GM12891 (cell line): ENCODE results near the gene IFT88.

Source experiments
- DNase-seq: peaks from one replicate; pipeline ENCODE4 v3.0.0; 2011; ENCODE audit warnings: low spot score; ENCODE audit not compliant: insufficient read length
- FAIRE-seq: peaks from 2 replicates; lab custom pipeline; 2011; peaks lifted over from hg19 to GRCh38; lab: Jason Lieb, UNC
- PAX5 ChIP-seq: IDR thresholded peaks from 2 replicates; pipeline ENCODE4 v1.6.1; 2011; ENCODE audit warnings: low read length, moderate library complexity, mild to moderate bottlenecking; ENCODE audit not compliant: insufficient read depth, severe bottlenecking
- POLR2A ChIP-seq: IDR thresholded peaks from 2 replicates; pipeline ENCODE4 v1.6.1; 2011; ENCODE audit warnings: low read depth, low read length, control low read depth
- POLR2AphosphoS5 ChIP-seq: IDR thresholded peaks from 2 replicates; pipeline ENCODE4 v1.6.1; 2011; ENCODE audit warnings: low read depth, low read length, control low read depth
- POU2F2 ChIP-seq: IDR thresholded peaks from 2 replicates; pipeline ENCODE4 v1.6.1; 2011; ENCODE audit warnings: low read depth, mild to moderate bottlenecking, control low read depth, low read length, moderate library complexity
- SPI1 ChIP-seq: IDR thresholded peaks from 2 replicates; pipeline ENCODE4 v1.6.1; 2011; ENCODE audit warnings: low read depth, low read length, control low read depth
- TAF1 ChIP-seq: IDR thresholded peaks from 2 replicates; pipeline ENCODE4 v1.6.1; 2011; ENCODE audit warnings: low read depth, low read length, control low read depth

IFT88 gene

DNA sequence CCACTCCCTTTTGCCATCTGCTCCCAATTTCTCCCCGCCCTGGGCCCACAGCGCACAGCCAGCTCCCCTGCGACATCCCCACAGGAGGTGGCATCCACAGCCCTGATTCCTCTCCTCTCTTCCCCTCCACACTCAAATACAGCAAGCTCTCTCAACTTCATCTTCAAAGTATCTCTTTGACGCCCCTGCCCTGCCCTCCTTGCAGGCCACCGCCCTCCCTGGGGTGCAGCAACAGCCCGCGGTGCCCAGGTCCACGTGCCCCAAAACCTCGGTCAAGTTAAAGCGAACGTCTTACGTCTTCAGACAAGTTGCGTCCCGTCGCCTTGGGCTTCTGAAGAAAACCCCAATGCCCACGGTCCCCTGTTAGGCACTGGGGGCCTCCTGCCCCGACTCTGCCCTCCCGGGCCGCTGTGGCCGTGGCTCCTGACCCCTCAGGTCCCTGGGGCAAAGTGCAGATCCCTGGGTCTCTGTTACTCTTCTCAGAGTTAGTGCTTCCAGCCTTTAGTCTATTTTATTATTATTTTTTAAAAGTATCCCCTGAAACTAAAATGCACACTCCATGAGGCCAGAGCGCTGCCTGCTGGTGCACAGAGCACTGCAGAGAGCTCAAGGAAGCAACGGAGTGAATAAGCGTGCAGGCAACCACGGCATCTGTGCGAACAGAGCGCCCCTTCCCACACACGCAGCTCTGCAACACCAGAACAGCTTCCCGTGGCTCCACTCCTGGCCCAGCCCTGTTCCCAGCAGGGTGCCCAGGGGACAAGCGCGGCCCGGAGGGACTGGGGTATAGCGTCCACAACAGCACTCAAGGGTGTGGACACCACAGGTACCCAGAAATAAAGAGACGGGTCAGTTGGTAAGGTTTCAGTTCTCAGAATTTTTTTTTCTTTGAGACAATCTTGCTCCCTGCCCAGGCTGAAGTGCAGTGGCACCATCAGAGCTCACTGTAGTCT, 163.0 kb downstream of the IFT88 start:
- no peak for FAIRE-seq
- DNase-seq: no peak
- TF ChIP-seq POLR2A: no peak
- TF ChIP-seq TAF1: no peak
- no peak for TF ChIP-seq PAX5
- TF ChIP-seq POLR2AphosphoS5: no peak
- TF ChIP-seq SPI1: no peak
- no peak for TF ChIP-seq POU2F2

DNA sequence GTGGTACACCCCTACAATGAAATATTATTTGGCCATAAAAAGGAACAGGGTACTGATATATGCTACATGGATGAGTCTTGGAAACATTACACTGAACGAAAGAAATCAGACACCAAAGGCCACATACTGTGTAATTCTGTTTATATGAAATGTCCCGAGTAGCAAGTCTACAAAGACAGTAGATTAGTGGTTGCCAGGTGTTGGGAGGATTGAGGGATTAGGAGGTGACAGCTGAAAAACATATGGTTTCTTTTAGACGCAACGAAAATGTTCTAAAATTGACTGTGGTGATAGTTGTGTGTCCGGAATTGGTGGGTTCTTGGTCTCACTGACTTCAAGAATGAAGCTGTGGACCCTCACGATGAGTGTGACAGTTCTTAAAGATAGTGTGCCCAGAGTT, 171.7 kb downstream of the IFT88 start:
- no peak for FAIRE-seq
- DNase-seq: no peak

DNA sequence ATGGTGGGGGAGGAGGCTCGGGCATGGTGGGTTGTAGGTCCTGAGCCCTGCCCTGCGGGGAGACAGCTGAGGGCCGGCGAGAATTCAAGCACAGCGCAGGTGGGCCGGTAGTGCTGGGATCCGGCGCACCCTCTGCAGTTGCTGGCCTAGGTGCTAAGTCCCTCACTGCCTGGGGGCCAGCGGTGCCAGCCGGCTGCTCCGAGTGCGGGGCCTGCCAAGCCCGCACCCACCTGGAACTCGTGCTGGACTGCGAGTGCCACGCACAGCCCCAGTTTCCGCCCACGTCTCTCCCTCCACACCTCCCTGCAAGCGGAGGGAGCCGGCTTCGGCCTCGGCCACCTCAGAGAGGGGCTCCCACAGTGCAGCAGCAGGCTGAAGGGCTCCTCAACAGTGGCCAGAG, 173.1 kb downstream of the IFT88 start:
- FAIRE-seq (no peak), DNase-seq (no peak)
- TF ChIP-seq SPI1: no peak
- TF ChIP-seq POU2F2: no peak
- TF ChIP-seq PAX5: no peak
- TF ChIP-seq POLR2A: no peak
- no peak for TF ChIP-seq TAF1

More for the DNA sequence above, 171.7 kb downstream of the IFT88 start:
- TF ChIP-seq PAX5: no peak
- TF ChIP-seq POU2F2: no peak
- no peak for TF ChIP-seq TAF1
- TF ChIP-seq POLR2A: no peak
- no peak for TF ChIP-seq POLR2AphosphoS5
- TF ChIP-seq SPI1: no peak
